ENCODE results near the gene MGST2.

DNA sequence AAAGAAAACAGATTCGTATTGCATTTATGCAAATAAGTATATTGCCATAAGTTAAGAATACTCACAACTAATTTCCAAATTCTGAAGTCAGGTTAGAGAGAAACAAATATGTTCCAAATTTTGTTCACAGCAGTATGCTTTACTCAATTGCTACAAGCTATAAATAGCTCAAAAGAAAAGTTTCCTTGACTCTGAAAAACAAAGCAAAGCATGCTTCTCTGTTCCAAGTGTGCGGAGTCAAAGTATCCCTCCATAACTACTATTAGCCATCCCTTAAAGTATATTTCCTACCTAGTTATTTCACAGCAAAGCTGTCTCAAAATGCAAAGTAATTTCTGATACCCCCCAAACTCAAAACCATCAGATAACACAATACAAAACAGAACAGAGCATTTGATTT lies 47.3 kb downstream of the MGST2 start:
- TF ChIP-seq EZH2 (IDR thresholded peaks at IDR 0.05; ENCODE audit: borderline replicate concordance, insufficient read depth, low read length, poor library complexity, severe bottlenecking) = no peak
- TF ChIP-seq, protein P1, sequence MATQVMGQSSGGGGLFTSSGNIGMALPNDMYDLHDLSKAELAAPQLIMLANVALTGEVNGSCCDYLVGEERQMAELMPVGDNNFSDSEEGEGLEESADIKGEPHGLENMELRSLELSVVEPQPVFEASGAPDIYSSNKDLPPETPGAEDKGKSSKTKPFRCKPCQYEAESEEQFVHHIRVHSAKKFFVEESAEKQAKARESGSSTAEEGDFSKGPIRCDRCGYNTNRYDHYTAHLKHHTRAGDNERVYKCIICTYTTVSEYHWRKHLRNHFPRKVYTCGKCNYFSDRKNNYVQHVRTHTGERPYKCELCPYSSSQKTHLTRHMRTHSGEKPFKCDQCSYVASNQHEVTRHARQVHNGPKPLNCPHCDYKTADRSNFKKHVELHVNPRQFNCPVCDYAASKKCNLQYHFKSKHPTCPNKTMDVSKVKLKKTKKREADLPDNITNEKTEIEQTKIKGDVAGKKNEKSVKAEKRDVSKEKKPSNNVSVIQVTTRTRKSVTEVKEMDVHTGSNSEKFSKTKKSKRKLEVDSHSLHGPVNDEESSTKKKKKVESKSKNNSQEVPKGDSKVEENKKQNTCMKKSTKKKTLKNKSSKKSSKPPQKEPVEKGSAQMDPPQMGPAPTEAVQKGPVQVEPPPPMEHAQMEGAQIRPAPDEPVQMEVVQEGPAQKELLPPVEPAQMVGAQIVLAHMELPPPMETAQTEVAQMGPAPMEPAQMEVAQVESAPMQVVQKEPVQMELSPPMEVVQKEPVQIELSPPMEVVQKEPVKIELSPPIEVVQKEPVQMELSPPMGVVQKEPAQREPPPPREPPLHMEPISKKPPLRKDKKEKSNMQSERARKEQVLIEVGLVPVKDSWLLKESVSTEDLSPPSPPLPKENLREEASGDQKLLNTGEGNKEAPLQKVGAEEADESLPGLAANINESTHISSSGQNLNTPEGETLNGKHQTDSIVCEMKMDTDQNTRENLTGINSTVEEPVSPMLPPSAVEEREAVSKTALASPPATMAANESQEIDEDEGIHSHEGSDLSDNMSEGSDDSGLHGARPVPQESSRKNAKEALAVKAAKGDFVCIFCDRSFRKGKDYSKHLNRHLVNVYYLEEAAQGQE (IDR thresholded peaks at IDR 0.05; ENCODE audit: borderline replicate concordance) = no peak
- TF ChIP-seq, protein P2, sequence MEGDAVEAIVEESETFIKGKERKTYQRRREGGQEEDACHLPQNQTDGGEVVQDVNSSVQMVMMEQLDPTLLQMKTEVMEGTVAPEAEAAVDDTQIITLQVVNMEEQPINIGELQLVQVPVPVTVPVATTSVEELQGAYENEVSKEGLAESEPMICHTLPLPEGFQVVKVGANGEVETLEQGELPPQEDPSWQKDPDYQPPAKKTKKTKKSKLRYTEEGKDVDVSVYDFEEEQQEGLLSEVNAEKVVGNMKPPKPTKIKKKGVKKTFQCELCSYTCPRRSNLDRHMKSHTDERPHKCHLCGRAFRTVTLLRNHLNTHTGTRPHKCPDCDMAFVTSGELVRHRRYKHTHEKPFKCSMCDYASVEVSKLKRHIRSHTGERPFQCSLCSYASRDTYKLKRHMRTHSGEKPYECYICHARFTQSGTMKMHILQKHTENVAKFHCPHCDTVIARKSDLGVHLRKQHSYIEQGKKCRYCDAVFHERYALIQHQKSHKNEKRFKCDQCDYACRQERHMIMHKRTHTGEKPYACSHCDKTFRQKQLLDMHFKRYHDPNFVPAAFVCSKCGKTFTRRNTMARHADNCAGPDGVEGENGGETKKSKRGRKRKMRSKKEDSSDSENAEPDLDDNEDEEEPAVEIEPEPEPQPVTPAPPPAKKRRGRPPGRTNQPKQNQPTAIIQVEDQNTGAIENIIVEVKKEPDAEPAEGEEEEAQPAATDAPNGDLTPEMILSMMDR (IDR thresholded peaks at IDR 0.05; ENCODE audit: poor library complexity, severe bottlenecking) = no peak

Measured in neural cell (in vitro differentiated cells).